ENCODE data around the gene EPO. TPM values are rescaled to one million over a fixed set of nuclear protein-coding genes. Genes with fewer than 3 reads are reported as not detected.

Gene EPO
- total RNA-seq, 1 experiment from 2014 or later = 0.30 TPM

DNA sequence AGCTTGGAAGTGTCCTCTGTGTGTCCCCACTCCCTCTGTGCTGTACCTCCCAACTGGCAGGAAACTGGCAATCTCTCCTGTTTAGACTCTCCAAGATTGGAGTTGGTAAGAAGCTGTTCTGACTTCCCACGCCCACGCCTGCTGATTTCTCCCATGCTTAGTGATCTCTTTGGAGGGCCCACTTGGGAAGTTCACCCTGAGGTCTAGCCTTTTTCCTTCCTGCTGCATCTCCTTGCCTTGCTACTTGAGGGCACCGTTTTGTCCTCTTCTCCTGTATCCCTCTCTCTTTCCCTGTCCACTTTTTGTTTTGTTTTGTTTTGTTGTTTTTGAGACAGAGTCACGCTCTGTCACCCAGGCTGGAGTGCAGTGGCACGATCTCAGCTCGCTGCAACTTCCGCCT, 48.5 kb downstream of the EPO start:
- intact Hi-C loops (cut with micrococcal nuclease) = no loop called here
- Histone ChIP-seq H3K27me3 (ENCODE audit: insufficient read depth, low read length) (no peaks in the 10 kb centered on the region), H3K4me2 (ENCODE audit: low read length) (no peak overlapping the region), H3K4me1 (ENCODE audit: control insufficient read depth in 1 of 2, insufficient read depth in 2 of 2, low read length in 2 of 2) (no peaks in the 10 kb centered on the region), H4K20me1 (ENCODE audit: insufficient read depth) (no peaks in the 10 kb centered on the region), H3K4me3 (replicated peaks in 1 of 2; ENCODE audit: low read depth in 1 of 2, low read length in 2 of 2) (no peak overlapping the region), H2AFZ (ENCODE audit: low read depth, low read length, poor library complexity, severe bottlenecking) (no peak overlapping the region), H3K9me3 (ENCODE audit: control insufficient read depth in 1 of 2, insufficient read depth in 1 of 2, low read depth in 1 of 2, low read length in 2 of 2) (no peaks in the 10 kb centered on the region), H3K79me2 (ENCODE audit: insufficient read depth, low read length) (no peaks in the 10 kb centered on the region), H3K36me3 (ENCODE audit: control insufficient read depth in 1 of 2, insufficient read depth in 2 of 2, low read length in 2 of 2) (no peaks in the 10 kb centered on the region), H3K9ac (ENCODE audit: low read length) (no peak overlapping the region), H3K9me2 (ENCODE audit: insufficient read depth) (no peaks in the 10 kb centered on the region), H3K27ac (ENCODE audit: low read depth, low read length) (no peak overlapping the region)
- DNase-seq (ENCODE audit: low read depth, low spot score) = no peak
- no peak for ATAC-seq
- TF ChIP-seq CEBPB (IDR thresholded peaks at IDR 0.05; ENCODE audit: low read depth) (no peak), TCF7L2 (IDR thresholded peaks at IDR 0.05; ENCODE audit: borderline replicate concordance, extremely low read depth, insufficient read depth, insufficient read length) (no peak), ZFX (IDR thresholded peaks at IDR 0.05) (no peak), ELF1 (IDR thresholded peaks at IDR 0.05; ENCODE audit: borderline replicate concordance, low read depth) (no peak), SRF (IDR thresholded peaks at IDR 0.05; ENCODE audit: low read depth) (no peak), SP1 (IDR thresholded peaks at IDR 0.05; ENCODE audit: low read depth) (no peak), POLR2A (IDR thresholded peaks at IDR 0.05; ENCODE audit: borderline replicate concordance, extremely low read depth, insufficient read depth, insufficient read length) (no peak)
- TF ChIP-seq, protein P1, sequence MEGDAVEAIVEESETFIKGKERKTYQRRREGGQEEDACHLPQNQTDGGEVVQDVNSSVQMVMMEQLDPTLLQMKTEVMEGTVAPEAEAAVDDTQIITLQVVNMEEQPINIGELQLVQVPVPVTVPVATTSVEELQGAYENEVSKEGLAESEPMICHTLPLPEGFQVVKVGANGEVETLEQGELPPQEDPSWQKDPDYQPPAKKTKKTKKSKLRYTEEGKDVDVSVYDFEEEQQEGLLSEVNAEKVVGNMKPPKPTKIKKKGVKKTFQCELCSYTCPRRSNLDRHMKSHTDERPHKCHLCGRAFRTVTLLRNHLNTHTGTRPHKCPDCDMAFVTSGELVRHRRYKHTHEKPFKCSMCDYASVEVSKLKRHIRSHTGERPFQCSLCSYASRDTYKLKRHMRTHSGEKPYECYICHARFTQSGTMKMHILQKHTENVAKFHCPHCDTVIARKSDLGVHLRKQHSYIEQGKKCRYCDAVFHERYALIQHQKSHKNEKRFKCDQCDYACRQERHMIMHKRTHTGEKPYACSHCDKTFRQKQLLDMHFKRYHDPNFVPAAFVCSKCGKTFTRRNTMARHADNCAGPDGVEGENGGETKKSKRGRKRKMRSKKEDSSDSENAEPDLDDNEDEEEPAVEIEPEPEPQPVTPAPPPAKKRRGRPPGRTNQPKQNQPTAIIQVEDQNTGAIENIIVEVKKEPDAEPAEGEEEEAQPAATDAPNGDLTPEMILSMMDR (IDR thresholded peaks at IDR 0.05 in 2 of 3, conservative IDR thresholded peaks at IDR 0.05 in 1 of 3; ENCODE audit: borderline replicate concordance in 1 of 3, insufficient read depth in 1 of 3, low read depth in 2 of 3, low read length in 2 of 3) = no peak
- no TSS peak for BruUV-seq (replicated peaks)
- CTCF ChIA-PET = interaction anchor here (0.8 kb wide), 1 partner anchor 9 kb away, joined by 3 read pairs; no protein-coding TSS in a partner anchor
- POLR2A ChIA-PET = no interaction called here
- RAD21 ChIA-PET (ENCODE audit: low non-redundant PET in 1 of 2, low total read pairs in 2 of 2, uncharacterized antibody in 2 of 2, unreplicated experiment in 2 of 2) = no interaction called here

Other genes starting within 250 kb of the EPO start
- gene TSC22D4, start 241.3 kb upstream of the EPO start, total RNA-seq (2021; ENCODE audit: unreplicated experiment) = 36.9 TPM
- gene NYAP1, start 236.5 kb upstream of the EPO start, total RNA-seq (2021; ENCODE audit: unreplicated experiment) = 6.7 TPM
- 14.0 TPM for gene AGFG2, start 181.3 kb upstream of the EPO start, total RNA-seq (2021; ENCODE audit: unreplicated experiment)
- gene SAP25, start 146.6 kb upstream of the EPO start, total RNA-seq (2021; ENCODE audit: unreplicated experiment) = 4.4 TPM
- 47.9 TPM for gene LRCH4, start 134.3 kb upstream of the EPO start, total RNA-seq (2021; ENCODE audit: unreplicated experiment)
- gene FBXO24, start 134.1 kb upstream of the EPO start, total RNA-seq (2021; ENCODE audit: unreplicated experiment) = 2.1 TPM
- gene PCOLCE, start 118.1 kb upstream of the EPO start, total RNA-seq (2021; ENCODE audit: unreplicated experiment) = 12.4 TPM
- 32.8 TPM for gene MOSPD3, start 107.9 kb upstream of the EPO start, total RNA-seq (2021; ENCODE audit: unreplicated experiment)
- 11.8 TPM for gene TFR2, start 78.9 kb upstream of the EPO start, total RNA-seq (2021; ENCODE audit: unreplicated experiment)
- not detected for gene ACTL6B, start 64.0 kb upstream of the EPO start, total RNA-seq (2021; ENCODE audit: unreplicated experiment)
- gene GNB2, start 46.7 kb upstream of the EPO start, total RNA-seq (2021; ENCODE audit: unreplicated experiment) = 246 TPM
- gene GIGYF1, start 26.2 kb upstream of the EPO start, total RNA-seq (2021; ENCODE audit: unreplicated experiment) = 59.7 TPM
- 67.5 TPM for gene POP7, start 14.3 kb upstream of the EPO start, total RNA-seq (2021; ENCODE audit: unreplicated experiment)
- not detected for gene ZAN, start 13.1 kb downstream of the EPO start, total RNA-seq (2021; ENCODE audit: unreplicated experiment)
- gene EPHB4, start 107.1 kb downstream of the EPO start, total RNA-seq (2021; ENCODE audit: unreplicated experiment) = 61.1 TPM
- 24.6 TPM for gene SLC12A9, start 132.2 kb downstream of the EPO start, total RNA-seq (2021; ENCODE audit: unreplicated experiment)
- 102 TPM for gene TRIP6, start 146.9 kb downstream of the EPO start, total RNA-seq (2021; ENCODE audit: unreplicated experiment)
- gene SRRT, start 154.6 kb downstream of the EPO start, total RNA-seq (2021; ENCODE audit: unreplicated experiment) = 252 TPM
- 5.6 TPM for gene UFSP1, start 169.2 kb downstream of the EPO start, total RNA-seq (2021; ENCODE audit: unreplicated experiment)
- 1.8 TPM for gene ACHE, start 175.4 kb downstream of the EPO start, total RNA-seq (2021; ENCODE audit: unreplicated experiment)
- gene MUC3A, start 229.1 kb downstream of the EPO start, total RNA-seq (2021; ENCODE audit: unreplicated experiment) = 30.8 TPM
- gene MUC12, start 249.1 kb downstream of the EPO start, total RNA-seq (2021; ENCODE audit: unreplicated experiment) = 0.64 TPM